H9 (cell line): ENCODE measurements around the gene DEPDC5. TPM values are rescaled to one million over a fixed set of nuclear protein-coding genes. Genes with fewer than 3 reads are reported as not detected.

Experiments
- DNase-seq: peaks from one replicate; pipeline ENCODE4 v3.0.0-alpha.2; 2017
- H2AFZ ChIP-seq: one replicate; pipeline ENCODE4 v1.6.1; 2013; ENCODE audit warnings: mild to moderate bottlenecking, low read length, control low read depth, moderate library complexity
- H2AK5ac ChIP-seq: 2 replicates; pipeline ENCODE4 v1.6.1; 2013; ENCODE audit warnings: low read length, control low read depth, mixed read lengths; ENCODE audit not compliant: insufficient read length
- H2BK120ac ChIP-seq: one replicate; pipeline ENCODE4 v1.6.1; 2013; ENCODE audit warnings: low read depth, mild to moderate bottlenecking, low read length, control low read depth, inconsistent platforms; ENCODE audit not compliant: poor library complexity, severe bottlenecking
- H2BK12ac ChIP-seq: 2 replicates; pipeline ENCODE4 v1.6.1; 2013; ENCODE audit warnings: low read length, control low read depth, mixed read lengths, low read depth; ENCODE audit not compliant: insufficient read length
- H2BK15ac ChIP-seq: 2 replicates; pipeline ENCODE4 v1.6.1; 2013; ENCODE audit warnings: low read depth, low read length, control low read depth
- H2BK20ac ChIP-seq: one replicate; pipeline ENCODE4 v1.6.1; 2013; ENCODE audit warnings: low read depth, mild to moderate bottlenecking, low read length, control low read depth, inconsistent platforms; ENCODE audit not compliant: poor library complexity, severe bottlenecking
- H2BK5ac ChIP-seq: 2 replicates; pipeline ENCODE4 v1.6.1; 2013; ENCODE audit warnings: low read length, control low read depth, mixed read lengths; ENCODE audit not compliant: insufficient read length
- H3K14ac ChIP-seq: 2 replicates; pipeline ENCODE4 v1.6.1; 2013; ENCODE audit warnings: low read length, control low read depth; ENCODE audit not compliant: insufficient read depth
- H3K18ac ChIP-seq: 2 replicates; pipeline ENCODE4 v1.6.1; 2013; ENCODE audit warnings: low read depth, mild to moderate bottlenecking, mixed read lengths, low read length, control low read depth; ENCODE audit not compliant: insufficient read length
- H3K23ac ChIP-seq: 2 replicates; pipeline ENCODE4 v1.6.1; 2013; ENCODE audit warnings: low read length, control low read depth, mixed read lengths, low read depth; ENCODE audit not compliant: insufficient read length
- H3K23me2 ChIP-seq: 2 replicates; pipeline ENCODE4 v1.6.1; 2013; ENCODE audit warnings: low read depth, mild to moderate bottlenecking, mixed read lengths, low read length, control low read depth; ENCODE audit not compliant: insufficient read length, poor library complexity, severe bottlenecking
- H3K27ac ChIP-seq: 2 replicates; pipeline ENCODE4 v1.5.1; 2013; ENCODE audit warnings: low read length, control low read depth, mixed read lengths, low read depth; ENCODE audit not compliant: insufficient read length
- H3K27me3 ChIP-seq: 2 replicates; pipeline ENCODE4 v1.6.1; 2013; ENCODE audit warnings: low read length, control low read depth, inconsistent platforms; ENCODE audit not compliant: insufficient read depth
- H3K4ac ChIP-seq: 2 replicates; pipeline ENCODE4 v1.6.1; 2013; ENCODE audit warnings: low read depth, mild to moderate bottlenecking, control low read depth, inconsistent platforms, low read length, moderate library complexity
- H3K4me1 ChIP-seq: 2 replicates; pipeline ENCODE4 v1.6.1; 2013; ENCODE audit warnings: low read length, control low read depth, inconsistent platforms; ENCODE audit not compliant: insufficient read depth
- H3K4me2 ChIP-seq: 2 replicates; pipeline ENCODE4 v1.6.1; 2013; ENCODE audit warnings: low read length, control low read depth, mixed read lengths; ENCODE audit not compliant: insufficient read length, insufficient read depth
- H3K56ac ChIP-seq: 2 replicates; pipeline ENCODE4 v1.6.1; 2013; ENCODE audit warnings: low read depth, mild to moderate bottlenecking, mixed read lengths, low read length, control low read depth; ENCODE audit not compliant: insufficient read length
- H3K79me1 ChIP-seq: 2 replicates; pipeline ENCODE4 v1.6.1; 2013; ENCODE audit warnings: low read depth, mild to moderate bottlenecking, moderate library complexity, low read length, control low read depth, inconsistent platforms; ENCODE audit not compliant: insufficient read depth, poor library complexity, severe bottlenecking
- H3K79me2 ChIP-seq: 2 replicates; pipeline ENCODE4 v1.6.1; 2013; ENCODE audit warnings: low read length, control low read depth, inconsistent platforms; ENCODE audit not compliant: insufficient read depth
- H3K9ac ChIP-seq: 2 replicates; pipeline ENCODE4 v1.6.1; 2013; ENCODE audit warnings: low read length, control low read depth, mixed read lengths; ENCODE audit not compliant: insufficient read length; ENCODE audit errors: extremely low read depth
- H3K9me3 ChIP-seq: one replicate; pipeline ENCODE4 v1.6.1; 2013; ENCODE audit warnings: low read depth, low read length, inconsistent platforms; ENCODE audit not compliant: control insufficient read depth
- H3T11ph ChIP-seq: one replicate; pipeline ENCODE4 v1.6.1; 2013; ENCODE audit warnings: mild to moderate bottlenecking, low read length, control low read depth, inconsistent platforms
- H4K20me1 ChIP-seq: one replicate; pipeline ENCODE4 v1.6.1; 2013; ENCODE audit not compliant: control insufficient read depth, insufficient read length, insufficient read depth
- H4K5ac ChIP-seq: 2 replicates; pipeline ENCODE4 v1.6.1; 2013; ENCODE audit warnings: low read depth, mild to moderate bottlenecking, mixed read lengths, low read length, control low read depth; ENCODE audit not compliant: insufficient read length
- H4K8ac ChIP-seq: replicated peaks from 2 replicates; pipeline ENCODE4 v1.6.1; 2013; ENCODE audit warnings: low read length, control low read depth, mixed read lengths, low read depth; ENCODE audit not compliant: insufficient read length
- H4K91ac ChIP-seq: 2 replicates; pipeline ENCODE4 v1.6.1; 2013; ENCODE audit warnings: low read depth, mild to moderate bottlenecking, moderate library complexity, mixed read lengths, low read length, control low read depth; ENCODE audit not compliant: insufficient read length
- H3K27ac Mint-ChIP-seq, 3 experiments: 2 replicates in 2 of 3; 3 replicates in 1 of 3; pipeline ENCODE4 v1.8.0; 2020 to 2021; ENCODE audit warnings: mixed read lengths in 3 of 3, mild to moderate bottlenecking in 1 of 3, moderate library complexity in 1 of 3
- H3K27me3 Mint-ChIP-seq: 2 replicates; pipeline ENCODE4 v1.8.0; 2021; ENCODE audit warnings: low read depth, mild to moderate bottlenecking, moderate library complexity, mixed read lengths
- H3K36me3 Mint-ChIP-seq, 3 experiments: 2 replicates in 2 of 3; 3 replicates in 1 of 3; pipeline ENCODE4 v1.8.0; 2020 to 2021; ENCODE audit warnings: low read depth in 3 of 3, mixed read lengths in 3 of 3; ENCODE audit not compliant: insufficient read depth in 1 of 3
- H3K4me1 Mint-ChIP-seq, 2 experiments: 2 replicates each; pipeline ENCODE4 v1.8.0; 2020; ENCODE audit warnings: mixed read lengths in 2 of 2
- H3K4me3 Mint-ChIP-seq, 2 experiments: 2 replicates in 1 of 2; 3 replicates in 1 of 2; pipeline ENCODE4 v1.8.0; 2020 to 2021; ENCODE audit warnings: mild to moderate bottlenecking in 2 of 2, mixed read lengths in 2 of 2, moderate library complexity in 1 of 2
- H3K9me3 Mint-ChIP-seq, 2 experiments: 2 replicates in 1 of 2; 3 replicates in 1 of 2; pipeline ENCODE4 v1.8.0; 2020; ENCODE audit warnings: mild to moderate bottlenecking in 2 of 2, mixed read lengths in 2 of 2, moderate library complexity in 1 of 2
- WGBS: extraction: QIAGEN DNeasy Blood & Tissue Kit; methylation state at CpG from one replicate; pipeline ENCODE4 v1.1.7; 2013; ENCODE audit warnings: missing lambda C conversion rate, low lambda C conversion rate, mixed read lengths; ENCODE audit not compliant: insufficient read length; ENCODE audit errors: extremely low coverage; 5-methylcytosine and 5-hydroxymethylcytosine counted together
- total RNA-seq: library from RNA; stranded (reverse); gene quantifications from 2 replicates; pipeline ENCODE4 v1.2.1, GENCODE V29; 2021
- TF ChIP-seq, protein P1 (sequence below): fragments of 200-600 bp; sonication (generic); conservative IDR thresholded peaks from 3 replicates; pipeline ENCODE4 v1.8.0; 2021; ENCODE audit warnings: antibody characterized with exemption, mild to moderate bottlenecking

Gene DEPDC5
- total RNA-seq, 1 experiment from 2014 or later: 29.2 TPM

- H3K9ac ChIP-seq: no peak overlapping the region
- no peaks in the 10 kb centered on the region for H3K9me3 ChIP-seq
- H3K23ac ChIP-seq: no peak overlapping the region
- DNase-seq: no peak
- no peak overlapping the region for H3T11ph ChIP-seq
- no peaks in the 10 kb centered on the region for H3K79me1 ChIP-seq
- H3K27ac ChIP-seq: no peak overlapping the region
- H3K4me1 ChIP-seq: no peaks in the 10 kb centered on the region
- no peaks in the 10 kb centered on the region for H3K4me1 Mint-ChIP-seq
- H3K23me2 ChIP-seq: no peaks in the 10 kb centered on the region
- H3K4me2 ChIP-seq: no peak overlapping the region
- no peak overlapping the region for H4K5ac ChIP-seq
- no peak overlapping the region for H4K8ac ChIP-seq
- no peaks in the 10 kb centered on the region for H3K27me3 Mint-ChIP-seq
- H2BK5ac ChIP-seq: no peak overlapping the region
- no peak overlapping the region for H3K14ac ChIP-seq
- H2BK15ac ChIP-seq: no peak overlapping the region
- no peaks in the 10 kb centered on the region for H3K27me3 ChIP-seq
- WGBS: no CpG with 5 or more reads among the region's 3 CpGs
- H2BK120ac ChIP-seq: no peak overlapping the region
- H3K56ac ChIP-seq: no peak overlapping the region
- H3K79me2 ChIP-seq: no peaks in the 10 kb centered on the region
- no peak overlapping the region for H4K91ac ChIP-seq
- H3K9me3 Mint-ChIP-seq: no peaks in the 10 kb centered on the region
- no peak overlapping the region for H2BK20ac ChIP-seq
- no peak overlapping the region for H2AK5ac ChIP-seq
- no peak overlapping the region for H2BK12ac ChIP-seq
- H3K36me3 Mint-ChIP-seq: peaks cover 32 to 81% (median 56%) of the 10 kb centered on the region in 3 experiments; a peak in 6 of 7 replicates
- no peak overlapping the region for H3K18ac ChIP-seq
- no peaks in the 10 kb centered on the region for H4K20me1 ChIP-seq
- no peak overlapping the region for H3K4ac ChIP-seq
- H3K4me3 Mint-ChIP-seq: no peak overlapping the region
- H2AFZ ChIP-seq: no peak overlapping the region
- TF ChIP-seq, protein P1, sequence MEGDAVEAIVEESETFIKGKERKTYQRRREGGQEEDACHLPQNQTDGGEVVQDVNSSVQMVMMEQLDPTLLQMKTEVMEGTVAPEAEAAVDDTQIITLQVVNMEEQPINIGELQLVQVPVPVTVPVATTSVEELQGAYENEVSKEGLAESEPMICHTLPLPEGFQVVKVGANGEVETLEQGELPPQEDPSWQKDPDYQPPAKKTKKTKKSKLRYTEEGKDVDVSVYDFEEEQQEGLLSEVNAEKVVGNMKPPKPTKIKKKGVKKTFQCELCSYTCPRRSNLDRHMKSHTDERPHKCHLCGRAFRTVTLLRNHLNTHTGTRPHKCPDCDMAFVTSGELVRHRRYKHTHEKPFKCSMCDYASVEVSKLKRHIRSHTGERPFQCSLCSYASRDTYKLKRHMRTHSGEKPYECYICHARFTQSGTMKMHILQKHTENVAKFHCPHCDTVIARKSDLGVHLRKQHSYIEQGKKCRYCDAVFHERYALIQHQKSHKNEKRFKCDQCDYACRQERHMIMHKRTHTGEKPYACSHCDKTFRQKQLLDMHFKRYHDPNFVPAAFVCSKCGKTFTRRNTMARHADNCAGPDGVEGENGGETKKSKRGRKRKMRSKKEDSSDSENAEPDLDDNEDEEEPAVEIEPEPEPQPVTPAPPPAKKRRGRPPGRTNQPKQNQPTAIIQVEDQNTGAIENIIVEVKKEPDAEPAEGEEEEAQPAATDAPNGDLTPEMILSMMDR: no peak
- 0 out of 7 replicates have a peak overlapping the region, but pooled peaks of 1 of the 3 experiments have one; percentile 3 for H3K27ac Mint-ChIP-seq
Observed at GRCh38 chr22:31820655-31821054, 66.8 kb downstream of the DEPDC5 start.
